Skeletal muscle cell (primary cell): ENCODE data around the gene OPRM1.
"Not testable (repeated sequence)": the region's sequence is repeated elsewhere in the genome, so short reads cannot be mapped to it uniquely, and the experiment has no call there.

Experiments used
- DNase-seq: peaks from one replicate; pipeline ENCODE4 v3.0.0-alpha.2; 2010; ENCODE audit warnings: low read depth
- H3K4me3 ChIP-seq: 2 replicates; pipeline ENCODE4 v1.5.1; 2011; ENCODE audit warnings: low read depth, mild to moderate bottlenecking, control low read depth, low read length, moderate library complexity

OPRM1 gene

DNA sequence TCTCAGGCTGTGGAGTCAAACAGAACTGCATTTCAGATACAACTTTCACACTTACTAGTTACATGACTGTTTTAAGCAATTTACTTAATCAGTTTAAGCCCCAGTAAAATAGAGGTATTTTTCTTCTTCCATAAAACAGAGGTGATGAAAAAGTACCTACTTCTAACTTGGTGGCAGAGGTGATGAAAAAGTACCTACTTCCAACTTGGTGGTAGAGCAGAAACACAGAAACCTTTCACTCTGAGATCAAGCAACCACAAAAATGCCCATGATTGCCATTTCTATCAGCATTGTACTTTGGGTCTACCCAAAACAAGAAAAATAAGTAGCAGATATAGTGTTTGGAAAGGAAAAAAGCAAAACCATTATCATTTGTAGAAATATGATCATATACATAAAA is 148.7 kb downstream of the OPRM1 start:
- no peak overlapping the region for H3K4me3 ChIP-seq
- DNase-seq = no peak

DNA sequence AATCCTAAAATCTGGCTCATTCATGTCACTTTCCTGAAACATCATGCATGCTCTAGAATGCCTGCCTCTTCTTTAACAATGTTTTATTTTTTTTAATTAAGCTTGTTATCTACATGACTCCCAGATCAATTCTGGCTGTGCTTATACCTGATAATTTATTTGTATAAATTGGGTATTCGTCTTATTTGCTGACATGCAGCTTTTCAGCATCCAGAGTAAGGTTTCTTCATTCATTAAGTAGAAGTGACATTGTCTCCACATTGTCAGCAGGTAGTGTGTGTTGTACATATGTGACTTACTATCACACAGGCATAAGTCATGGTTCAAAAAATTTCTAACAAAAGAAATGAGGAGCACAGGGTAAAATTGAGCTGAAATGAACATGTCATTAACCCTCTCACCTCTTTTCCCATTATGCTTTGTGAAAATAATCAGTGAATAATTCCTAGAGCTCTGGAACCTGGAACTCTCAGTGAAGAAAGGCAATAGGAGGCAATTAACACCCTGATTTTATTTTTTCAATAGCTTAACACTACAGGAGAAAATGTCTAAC is 157.4 kb downstream of the OPRM1 start:
- H3K4me3 ChIP-seq = no peak overlapping the region
- no peak for DNase-seq

DNA sequence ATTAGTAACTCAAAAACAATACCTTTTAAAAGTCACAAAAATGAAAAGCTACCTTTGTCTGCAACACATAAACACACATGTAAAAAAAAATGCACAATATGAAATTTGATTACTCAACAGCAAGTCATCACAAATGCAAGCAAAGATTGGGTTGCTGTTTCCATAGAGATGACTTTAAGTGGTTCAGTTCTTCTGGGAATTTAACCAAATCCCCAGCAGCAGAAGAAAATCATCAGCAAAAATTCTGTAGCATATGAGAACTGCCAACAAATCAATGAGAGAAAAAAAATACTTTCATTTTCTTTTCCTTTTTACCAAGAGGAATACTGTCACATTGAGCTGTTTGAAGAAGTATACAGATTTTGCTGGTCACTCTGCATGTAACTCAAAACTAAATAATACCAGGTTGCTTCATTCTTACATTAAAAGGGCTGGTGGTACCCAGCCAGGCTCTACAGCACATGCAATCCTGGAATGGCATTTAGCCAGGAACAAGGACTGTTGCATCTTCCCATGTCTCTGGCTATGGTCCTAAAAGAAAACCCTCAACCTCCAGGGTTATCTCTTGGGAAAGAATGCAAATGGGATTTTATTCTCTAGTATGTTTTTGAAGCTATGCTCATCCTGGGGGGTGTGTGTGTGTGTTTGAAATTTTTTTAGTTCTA is 158.3 kb downstream of the OPRM1 start:
- H3K4me3 ChIP-seq = no peak overlapping the region
- DNase-seq = peak; percentile 3

DNA sequence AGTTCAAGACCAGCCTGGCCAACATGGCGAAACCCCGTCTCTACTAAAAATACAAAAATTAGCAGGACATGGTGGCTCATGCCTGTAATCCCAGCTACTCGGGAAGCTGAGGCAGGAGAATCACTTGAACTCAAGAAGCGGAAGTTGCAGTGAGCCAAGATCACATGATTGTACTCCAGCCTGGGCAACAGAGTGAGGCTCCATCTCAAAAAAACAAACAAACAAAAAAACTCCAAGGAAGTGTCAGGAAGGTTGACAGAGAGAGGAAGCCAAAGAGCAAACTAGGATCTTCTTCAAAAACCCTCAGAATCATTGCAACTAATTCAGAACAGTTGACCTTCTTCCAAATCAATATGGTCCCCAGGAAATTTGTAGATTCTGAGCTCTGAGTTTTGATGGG is 162.6 kb downstream of the OPRM1 start:
- not testable (repeated sequence) for H3K4me3 ChIP-seq, DNase-seq

DNA sequence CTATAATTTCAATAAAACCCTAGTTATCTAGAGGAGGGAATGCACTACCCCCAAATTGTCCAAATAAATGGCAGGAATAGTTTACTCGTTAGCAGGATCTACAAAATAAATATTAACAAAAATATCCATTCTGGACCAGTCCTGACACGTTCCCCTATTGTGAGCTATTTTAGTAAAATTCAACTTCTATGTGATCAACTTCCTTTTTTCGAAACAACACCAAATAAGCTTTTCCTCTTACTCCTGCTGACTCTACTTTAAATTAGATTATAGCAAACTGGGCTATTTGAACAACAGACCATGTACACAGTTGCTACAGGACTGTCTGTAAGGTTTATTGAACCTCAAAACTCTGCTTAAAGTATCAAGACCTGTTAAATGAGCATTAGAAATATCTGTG is 163.3 kb downstream of the OPRM1 start:
- no peak overlapping the region for H3K4me3 ChIP-seq
- DNase-seq = no peak

DNA sequence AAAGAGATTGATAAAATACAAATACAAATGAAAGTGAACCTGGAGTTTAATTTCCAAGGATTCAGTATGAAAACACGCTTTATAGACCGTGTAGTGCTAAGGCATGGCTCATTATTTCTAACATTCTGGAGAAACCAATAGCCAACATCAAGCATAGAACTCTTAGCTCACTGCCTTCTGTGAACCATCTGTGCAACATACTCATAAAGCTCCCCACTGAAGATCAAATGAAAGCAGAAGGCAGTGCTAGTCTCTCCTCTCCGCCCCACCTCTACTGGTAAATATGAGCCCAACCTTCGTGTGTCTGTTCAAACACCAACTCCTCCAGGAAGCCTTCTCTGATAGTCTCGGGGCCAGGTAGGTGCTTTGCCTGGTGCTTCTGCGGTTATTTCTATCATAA is 163.9 kb downstream of the OPRM1 start:
- no peak for DNase-seq
- H3K4me3 ChIP-seq = no peak overlapping the region

DNA sequence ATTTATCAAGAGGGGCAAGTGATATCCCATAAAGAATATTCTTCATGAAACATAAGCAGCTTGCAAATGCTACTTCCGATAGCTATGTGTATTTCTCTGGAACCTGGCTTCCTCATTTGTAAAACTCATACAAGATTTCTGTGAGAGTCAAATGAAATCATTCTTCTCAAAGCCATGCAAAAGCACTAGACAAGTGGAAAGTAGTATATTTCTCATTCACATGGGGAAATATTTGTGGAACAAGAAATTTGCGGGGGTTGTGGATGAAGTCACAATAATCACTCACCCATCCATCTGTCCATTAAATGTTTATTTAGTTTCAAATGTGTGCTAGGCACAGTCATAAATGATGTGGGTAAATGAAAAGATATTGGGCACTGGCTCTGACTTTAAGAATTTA is 167.1 kb downstream of the OPRM1 start:
- DNase-seq = no peak
- H3K4me3 ChIP-seq = no peak overlapping the region

DNA sequence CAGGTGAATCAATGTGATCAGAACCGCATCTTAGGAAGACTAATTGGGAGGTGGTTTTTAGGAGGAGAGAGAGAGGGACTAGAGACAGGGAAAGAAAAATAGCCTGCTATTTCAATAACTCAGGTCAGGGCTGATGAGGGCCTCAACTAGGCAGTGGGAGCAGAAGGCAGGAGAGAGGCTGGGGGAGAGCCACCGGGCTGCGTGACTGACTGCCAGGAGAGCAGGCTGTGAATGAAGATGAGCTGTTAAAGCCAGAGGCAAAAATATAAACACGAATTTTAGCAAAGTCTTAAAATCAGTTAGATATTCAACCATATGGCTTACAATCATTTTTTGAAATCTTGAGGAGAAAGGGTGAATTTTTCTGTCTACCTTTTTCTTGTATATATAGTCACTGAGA is 168.0 kb downstream of the OPRM1 start:
- no peak for DNase-seq
- no peak overlapping the region for H3K4me3 ChIP-seq

DNA sequence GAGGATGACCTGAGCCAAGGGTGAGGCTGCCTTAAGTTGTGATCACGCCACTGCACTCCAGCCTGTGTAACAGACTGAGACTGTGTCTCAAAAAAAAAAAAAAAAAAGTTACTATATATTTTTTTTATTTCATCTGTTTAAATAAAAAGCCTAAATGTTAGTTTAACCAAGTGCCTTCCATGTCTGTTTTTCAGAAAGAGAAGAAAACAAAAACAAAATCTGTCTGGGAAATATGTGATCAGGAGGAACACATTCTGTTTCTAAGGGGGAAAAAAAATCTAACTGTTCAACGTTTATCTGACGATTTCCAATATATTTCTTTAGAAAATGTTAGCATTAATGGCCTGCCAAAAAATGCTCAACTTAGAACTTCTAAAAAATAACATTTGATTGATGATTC is 170.5 kb downstream of the OPRM1 start:
- DNase-seq = no peak
- no peak overlapping the region for H3K4me3 ChIP-seq

DNA sequence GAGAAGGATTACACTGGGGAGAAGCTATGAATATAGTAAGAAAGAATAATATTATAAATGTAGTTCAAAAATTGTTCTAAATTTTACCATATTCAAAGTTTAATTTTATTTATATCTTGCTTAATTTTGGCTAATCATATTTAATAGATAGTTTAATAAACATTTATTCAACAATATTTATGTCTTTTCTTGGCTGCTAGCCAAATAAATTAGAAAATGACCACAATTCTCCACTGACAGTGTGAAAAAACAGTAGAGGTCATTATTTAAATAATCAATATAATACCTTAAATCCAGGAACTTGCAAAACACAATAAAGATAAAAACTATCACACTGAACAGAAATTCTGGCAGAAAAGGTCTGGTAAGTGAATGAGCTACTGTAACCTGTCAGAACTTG is 171.6 kb downstream of the OPRM1 start:
- DNase-seq = no peak
- no peak overlapping the region for H3K4me3 ChIP-seq

DNA sequence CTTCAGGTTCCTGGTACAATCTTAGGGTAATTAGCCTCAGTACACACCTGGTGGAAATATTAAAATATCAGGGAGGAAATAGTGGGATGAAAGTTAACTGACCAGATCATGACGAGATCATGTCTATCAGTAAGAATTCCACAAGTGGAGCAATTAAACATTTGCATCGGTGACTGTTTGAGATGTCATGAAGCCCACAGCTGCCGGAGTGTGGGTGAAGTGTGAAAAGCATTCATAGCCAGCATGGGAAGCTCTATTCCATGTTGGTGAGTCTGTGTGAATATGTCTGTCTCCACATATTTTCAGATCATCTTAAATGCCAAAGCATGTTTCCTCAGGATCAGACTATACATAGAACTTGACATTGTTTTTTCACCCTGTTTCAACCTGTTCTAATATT is 174.7 kb downstream of the OPRM1 start:
- H3K4me3 ChIP-seq = no peak overlapping the region

DNA sequence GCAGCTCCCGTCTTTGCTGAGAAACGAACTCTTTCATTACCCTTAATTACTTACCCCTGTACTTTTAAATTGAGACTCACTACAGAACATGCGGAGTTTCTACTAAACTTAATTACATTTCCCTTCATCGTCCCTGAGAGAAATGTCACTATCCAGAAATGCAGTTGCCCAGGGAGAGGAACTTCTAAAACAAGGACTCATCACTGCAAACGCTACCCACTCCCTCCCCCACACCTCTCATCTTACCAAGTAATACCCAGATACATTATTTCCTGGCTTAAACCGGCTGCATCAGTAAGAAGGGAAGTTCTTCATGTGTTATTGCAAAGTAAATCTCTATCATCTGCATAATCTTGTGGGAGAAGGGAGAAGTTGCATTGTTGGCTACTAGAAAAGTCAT is 179.3 kb downstream of the OPRM1 start:
- no peak for DNase-seq
- H3K4me3 ChIP-seq = no peak overlapping the region

More for the DNA sequence above, 174.7 kb downstream of the OPRM1 start:
- no peak for DNase-seq

DNA sequence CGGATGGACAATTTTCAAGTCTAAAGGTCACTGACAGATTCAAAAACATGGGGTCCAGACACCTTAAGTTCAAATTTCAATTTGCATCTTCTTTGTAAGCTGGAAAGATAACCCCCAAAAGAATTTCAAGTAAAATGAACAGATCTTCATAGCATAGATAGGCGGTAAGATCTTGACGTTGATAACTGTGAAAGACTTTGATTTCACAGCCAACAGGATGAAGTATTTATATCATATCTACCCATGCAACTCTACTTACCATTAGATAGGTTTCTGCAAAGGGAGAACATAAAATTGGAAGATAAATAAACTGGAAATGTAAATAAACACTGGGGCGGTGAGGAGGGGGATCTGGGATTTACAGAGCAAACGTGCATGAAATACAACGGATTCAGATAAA is 179.7 kb downstream of the OPRM1 start:
- no peak overlapping the region for H3K4me3 ChIP-seq
- DNase-seq = no peak

DNA sequence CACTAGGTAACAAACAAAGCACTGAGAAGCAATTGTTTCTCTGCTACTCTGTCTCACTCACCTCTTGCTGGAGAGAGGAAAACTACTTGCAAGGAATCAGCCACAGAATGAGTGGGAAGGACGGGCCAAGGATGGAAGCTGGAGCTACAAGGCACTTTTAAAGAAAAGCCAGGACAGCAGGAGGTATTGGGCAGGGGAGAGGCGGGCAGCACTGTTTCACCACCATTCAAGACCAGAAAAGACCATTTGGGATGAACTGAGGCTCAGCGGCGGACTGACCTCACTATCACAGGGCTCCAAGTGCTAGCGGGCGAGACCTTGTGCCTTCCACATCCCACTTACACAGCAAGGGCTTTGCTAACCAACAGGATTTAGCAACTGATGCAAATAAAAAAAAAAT is 180.2 kb downstream of the OPRM1 start:
- no peak for DNase-seq

DNA sequence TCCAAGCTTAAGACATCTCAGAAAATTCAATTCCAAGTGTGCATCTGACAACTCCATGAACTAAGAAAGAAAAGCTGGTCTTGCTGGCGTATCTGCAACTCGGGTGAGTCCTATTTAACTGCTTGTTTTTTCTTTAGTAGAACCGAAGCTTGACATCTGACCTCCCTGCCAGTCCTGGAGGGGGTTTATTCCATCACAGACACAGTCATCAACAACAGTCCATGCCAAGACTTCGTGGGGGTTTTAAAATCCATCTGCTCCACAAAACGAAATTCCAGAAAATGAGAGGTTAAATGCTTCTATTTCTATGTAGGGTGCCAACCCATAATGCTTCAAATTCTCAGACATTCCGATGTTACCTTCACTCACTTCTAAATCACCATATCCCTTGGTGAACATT is 183.7 kb downstream of the OPRM1 start:
- DNase-seq = no peak
- no peak overlapping the region for H3K4me3 ChIP-seq

More for the DNA sequence above, 180.2 kb downstream of the OPRM1 start:
- H3K4me3 ChIP-seq = no peak overlapping the region

DNA sequence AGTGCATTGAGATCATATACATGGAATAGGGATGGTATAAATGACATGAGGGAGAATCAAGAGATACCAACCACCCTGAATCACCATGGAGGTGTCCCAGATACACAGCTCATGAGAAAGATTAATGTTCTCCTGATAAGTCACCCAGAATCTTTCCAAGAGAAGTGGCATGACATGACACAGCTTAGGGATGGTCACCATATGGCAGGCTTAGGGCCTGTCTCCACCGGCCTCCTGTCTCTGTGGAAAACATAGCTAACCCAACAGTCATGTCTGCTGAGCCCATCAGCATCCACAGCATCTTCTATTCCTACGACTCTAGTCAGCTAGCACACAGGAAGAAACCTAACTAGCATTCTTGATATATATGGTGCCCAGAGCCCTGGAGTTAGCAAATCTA is 184.3 kb downstream of the OPRM1 start:
- no peak overlapping the region for H3K4me3 ChIP-seq
- no peak for DNase-seq

DNA sequence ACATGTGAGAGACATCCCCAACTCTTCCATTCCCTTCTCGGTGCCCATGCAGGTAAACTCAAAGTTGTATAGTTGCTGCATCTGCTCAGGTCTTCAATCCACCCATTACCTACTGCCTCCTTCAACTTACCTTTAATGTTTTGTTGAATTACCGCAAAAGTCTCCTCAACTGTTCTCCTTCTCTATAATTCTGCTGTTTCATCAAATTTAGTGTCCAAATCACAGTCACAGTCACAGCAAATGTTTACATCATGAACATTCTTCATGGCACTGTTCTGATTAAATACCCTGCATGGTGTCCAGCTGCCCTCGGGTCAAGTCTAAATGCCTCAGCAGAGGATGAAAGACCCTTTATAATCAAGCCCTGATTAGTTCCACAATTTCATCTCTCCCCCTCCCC is 187.4 kb downstream of the OPRM1 start:
- H3K4me3 ChIP-seq = no peak overlapping the region
- no peak for DNase-seq

DNA sequence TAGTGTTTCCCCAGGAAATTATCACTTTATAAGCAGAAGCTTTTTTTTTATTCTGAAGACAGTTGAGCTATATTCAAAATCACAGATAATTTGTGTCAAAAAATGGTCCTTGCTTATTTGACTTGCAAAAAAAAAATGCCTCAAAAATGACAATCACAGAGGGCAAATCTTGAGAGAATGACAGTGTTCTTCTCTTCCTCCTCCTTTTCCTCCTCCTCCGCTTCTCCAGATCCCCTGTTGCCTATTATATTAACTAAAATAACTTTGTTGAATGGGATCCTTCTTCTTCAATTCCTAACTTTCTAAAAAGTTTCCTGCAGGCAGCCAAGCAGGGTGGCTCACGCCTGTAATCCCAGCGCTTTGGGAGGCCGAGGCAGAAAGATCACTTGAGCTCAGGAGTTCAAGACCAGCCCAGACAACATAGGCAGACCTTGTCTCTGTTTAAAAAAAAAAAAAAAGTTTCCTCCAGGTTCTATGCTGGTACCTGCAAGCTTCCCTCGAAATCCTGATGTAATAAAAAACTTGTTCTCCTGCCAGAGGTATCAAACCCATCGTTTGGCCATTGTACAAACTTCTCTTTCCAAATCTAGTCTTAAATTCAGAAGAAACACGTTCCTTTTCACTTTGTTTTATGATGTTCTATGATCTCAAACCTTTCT is 189.0 kb downstream of the OPRM1 start:
- H3K4me3 ChIP-seq = no peak overlapping the region
- DNase-seq = no peak

DNA sequence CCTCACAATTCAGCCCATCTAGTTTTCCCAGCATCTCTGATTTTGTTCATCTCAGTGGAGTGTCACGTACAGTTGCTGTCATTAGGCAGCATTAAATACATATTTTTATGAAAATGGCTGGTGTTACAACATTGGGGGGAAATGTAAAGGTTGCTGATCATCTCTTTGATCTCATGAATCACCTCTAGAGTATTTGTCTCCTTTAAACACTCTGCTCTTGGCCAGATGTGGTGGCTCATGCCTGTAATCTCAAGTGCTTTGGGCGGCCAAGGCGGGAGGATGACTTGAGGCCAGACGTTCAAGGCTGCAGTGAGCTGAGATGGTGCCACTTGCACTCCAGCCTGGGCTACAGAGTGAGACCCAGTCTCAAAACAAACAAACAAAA is 189.5 kb downstream of the OPRM1 start:
- no peak overlapping the region for H3K4me3 ChIP-seq
- DNase-seq = no peak

DNA sequence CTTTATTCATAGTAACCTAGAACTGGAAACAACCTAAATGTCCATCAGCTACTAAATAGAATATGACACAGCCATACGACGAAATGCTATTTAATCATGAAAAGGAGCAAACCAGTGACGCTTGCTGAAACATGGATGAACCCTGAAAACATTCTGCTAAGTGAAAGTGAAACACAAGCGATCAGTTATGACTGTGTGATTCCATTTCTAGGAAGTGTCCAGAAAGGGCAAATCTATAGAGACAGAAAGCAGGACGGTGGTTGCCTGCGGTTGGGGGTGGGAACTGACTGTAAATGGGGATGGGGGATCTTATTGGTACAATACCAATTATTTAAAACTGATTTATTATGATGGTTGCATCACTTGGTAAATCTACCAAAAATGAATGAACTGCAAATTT is 190.7 kb downstream of the OPRM1 start:
- DNase-seq = no peak
- H3K4me3 ChIP-seq = no peak overlapping the region

DNA sequence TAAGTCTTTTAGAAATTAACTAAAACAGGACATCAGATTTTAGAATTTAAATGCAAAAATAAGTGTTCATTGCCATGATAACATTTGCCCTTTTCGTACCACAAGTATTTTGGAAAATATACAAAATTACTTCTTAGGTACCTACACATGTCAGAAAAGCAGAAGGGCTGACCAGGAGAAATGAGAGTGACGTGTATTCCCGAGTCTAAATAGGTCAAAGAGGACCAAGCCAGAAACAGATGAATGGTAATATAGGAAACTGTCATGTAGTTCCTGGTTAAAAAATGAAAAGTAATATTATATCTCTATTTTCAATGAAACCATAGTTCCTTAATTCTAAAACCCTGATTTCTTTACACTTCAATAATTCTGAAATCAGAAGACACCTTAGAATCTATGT is 191.4 kb downstream of the OPRM1 start:
- no peak for DNase-seq

More for the DNA sequence above, 191.4 kb downstream of the OPRM1 start:
- no peak overlapping the region for H3K4me3 ChIP-seq
